Loucy (cell line): Measurements from ENCODE around the gene CBARP.

Experiments
- CTCF ChIP-seq: fragments of 200-600 bp; sonication (generic); conservative IDR thresholded peaks from 2 replicates; pipeline ENCODE4 v1.5.1; 2014; ENCODE audit warnings: mild to moderate bottlenecking, antibody characterized with exemption, low read length
- EZH2phosphoT487 ChIP-seq: fragments of 200-600 bp; IDR thresholded peaks from 2 replicates; pipeline ENCODE4 v1.6.1; 2018; ENCODE audit warnings: antibody characterized with exemption, mild to moderate bottlenecking, moderate library complexity, borderline replicate concordance

DNA sequence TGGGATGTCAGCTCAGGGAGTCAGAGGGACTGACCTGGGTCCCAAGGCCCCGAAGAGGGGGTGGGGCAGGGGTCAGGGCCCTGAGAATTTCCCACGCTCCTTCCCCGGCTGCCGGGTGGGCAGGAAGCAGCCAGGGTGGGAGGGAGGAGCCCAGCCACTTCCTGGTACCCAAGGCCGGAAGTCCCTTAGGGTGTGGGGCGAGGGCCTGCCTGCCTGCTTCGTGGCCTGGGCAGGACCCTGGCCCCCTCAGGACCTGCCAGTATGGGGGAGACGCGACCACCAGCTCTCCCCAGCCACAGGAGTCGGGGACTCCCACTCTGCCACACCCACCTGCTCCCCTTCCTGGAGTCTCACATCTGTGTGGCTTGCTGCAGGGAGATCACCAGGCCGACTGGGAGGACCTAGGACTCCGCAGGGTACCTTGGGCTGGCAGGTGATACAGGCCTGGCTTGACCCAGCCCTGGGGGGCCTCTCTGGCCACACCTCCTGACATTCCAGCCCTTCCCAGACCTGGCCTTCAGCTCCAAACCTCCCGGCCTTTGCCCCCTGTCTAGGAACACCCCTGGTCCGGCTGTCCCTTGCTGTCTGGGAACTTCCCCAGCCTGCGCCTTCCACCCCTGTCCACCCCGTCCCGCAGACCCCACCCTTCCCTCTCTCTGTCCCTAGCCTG is 21.5 kb upstream of the CBARP start:
- no peak for TF ChIP-seq CTCF
- no peak for TF ChIP-seq EZH2phosphoT487
